Fibroblast of lung (primary cell): ENCODE measurements around the gene CBX6. TPM values are rescaled to one million over a fixed set of nuclear protein-coding genes. Genes with fewer than 3 reads are reported as not detected.

Experiments used
- DNase-seq, 2 donors: peaks; one replicate each; pipeline versions ENCODE4 v3.0.0 to v3.0.0-alpha.2; 2010; ENCODE audit warnings: low read depth in 2 of 2
- H2AFZ ChIP-seq: 2 replicates; pipeline ENCODE4 v1.5.1; 2012; ENCODE audit warnings: low read length, control low read depth, inconsistent platforms
- H3K27ac ChIP-seq: 2 replicates; pipeline ENCODE4 v1.5.1; 2011; ENCODE audit warnings: low read length, control low read depth; ENCODE audit not compliant: insufficient read depth
- H3K27me3 ChIP-seq: 2 replicates; pipeline ENCODE4 v1.5.1; 2011; ENCODE audit warnings: mild to moderate bottlenecking, low read length; ENCODE audit not compliant: control insufficient read depth, insufficient read depth
- H3K36me3 ChIP-seq: 2 replicates; pipeline ENCODE4 v1.5.1; 2011; ENCODE audit warnings: low read length; ENCODE audit not compliant: control insufficient read depth, insufficient read depth
- H3K4me1 ChIP-seq: 2 replicates; pipeline ENCODE4 v1.5.1; 2011; ENCODE audit warnings: low read length; ENCODE audit not compliant: control insufficient read depth, insufficient read depth; ENCODE audit errors: extremely low read depth
- H3K4me2 ChIP-seq: 2 replicates; pipeline ENCODE4 v1.5.1; 2011; ENCODE audit warnings: low read length, control low read depth; ENCODE audit not compliant: insufficient read depth; ENCODE audit errors: extremely low read depth
- H3K4me3 ChIP-seq, 4 experiments: fragments of 200-600 bp in 1 of 4; sonication (generic) in 1 of 4; replicated peaks in 1 of 4; 2 replicates each; pipeline ENCODE4 v1.5.1; 2011 to 2016; ENCODE audit warnings: low read length in 4 of 4, low read depth in 3 of 4, mild to moderate bottlenecking in 3 of 4, control low read depth in 2 of 4, inconsistent platforms in 1 of 4, mixed read lengths in 1 of 4; ENCODE audit not compliant: insufficient read depth in 1 of 4; ENCODE audit errors: control extremely low read depth in 1 of 4
- H3K79me2 ChIP-seq: 2 replicates; pipeline ENCODE4 v1.5.1; 2012; ENCODE audit warnings: mild to moderate bottlenecking, low read length, inconsistent platforms; ENCODE audit not compliant: control insufficient read depth, insufficient read depth
- H3K9ac ChIP-seq: 2 replicates; pipeline ENCODE4 v1.5.1; 2011; ENCODE audit warnings: mild to moderate bottlenecking, low read length, control low read depth; ENCODE audit not compliant: insufficient read depth
- H3K9me3 ChIP-seq: 2 replicates; pipeline ENCODE4 v1.5.1; 2012; ENCODE audit warnings: low read depth, low read length; ENCODE audit not compliant: control insufficient read depth, insufficient read depth
- H4K20me1 ChIP-seq: 2 replicates; pipeline ENCODE4 v1.5.1; 2011; ENCODE audit warnings: low read length; ENCODE audit not compliant: control insufficient read depth, insufficient read depth; ENCODE audit errors: extremely low read depth
- EZH2 ChIP-seq: IDR thresholded peaks from 2 replicates; pipeline ENCODE4 v1.5.1; 2012; ENCODE audit warnings: low read length, control low read depth, mild to moderate bottlenecking; ENCODE audit errors: missing control alignments
- polyA plus RNA-seq, 2 donors: library from polyadenylated mRNA; depleted of rRNA in 1 of 2; stranded (reverse) in 1 of 2; unstranded in 1 of 2; fragments of >200 nt; gene quantifications; 2 replicates each; pipeline ENCODE4 v1.2.1, GENCODE V29; 2011 to 2012; ENCODE audit warnings: missing spikeins in 1 of 2
- total RNA-seq: library from RNA; depleted of rRNA; stranded (reverse); fragments of >200 nt; gene quantifications from 2 replicates; pipeline ENCODE4 v1.2.1, GENCODE V29; 2014
- TF ChIP-seq, protein P1 (sequence below), 2 donors: IDR thresholded peaks in 1 of 2; conservative IDR thresholded peaks in 1 of 2; 1 replicate in 1 of 2; 2 replicates in 1 of 2; pipeline ENCODE4 v1.5.1; 2011 to 2012; ENCODE audit warnings: low read length in 2 of 2, control low read depth in 1 of 2, inconsistent platforms in 1 of 2, low read depth in 1 of 2, mild to moderate bottlenecking in 1 of 2

Gene CBX6
- total and polyA plus RNA-seq, 2 donors (not counting 1 experiment from before 2014, with no cell fraction given): 20.3 to 53.8 TPM

DNA sequence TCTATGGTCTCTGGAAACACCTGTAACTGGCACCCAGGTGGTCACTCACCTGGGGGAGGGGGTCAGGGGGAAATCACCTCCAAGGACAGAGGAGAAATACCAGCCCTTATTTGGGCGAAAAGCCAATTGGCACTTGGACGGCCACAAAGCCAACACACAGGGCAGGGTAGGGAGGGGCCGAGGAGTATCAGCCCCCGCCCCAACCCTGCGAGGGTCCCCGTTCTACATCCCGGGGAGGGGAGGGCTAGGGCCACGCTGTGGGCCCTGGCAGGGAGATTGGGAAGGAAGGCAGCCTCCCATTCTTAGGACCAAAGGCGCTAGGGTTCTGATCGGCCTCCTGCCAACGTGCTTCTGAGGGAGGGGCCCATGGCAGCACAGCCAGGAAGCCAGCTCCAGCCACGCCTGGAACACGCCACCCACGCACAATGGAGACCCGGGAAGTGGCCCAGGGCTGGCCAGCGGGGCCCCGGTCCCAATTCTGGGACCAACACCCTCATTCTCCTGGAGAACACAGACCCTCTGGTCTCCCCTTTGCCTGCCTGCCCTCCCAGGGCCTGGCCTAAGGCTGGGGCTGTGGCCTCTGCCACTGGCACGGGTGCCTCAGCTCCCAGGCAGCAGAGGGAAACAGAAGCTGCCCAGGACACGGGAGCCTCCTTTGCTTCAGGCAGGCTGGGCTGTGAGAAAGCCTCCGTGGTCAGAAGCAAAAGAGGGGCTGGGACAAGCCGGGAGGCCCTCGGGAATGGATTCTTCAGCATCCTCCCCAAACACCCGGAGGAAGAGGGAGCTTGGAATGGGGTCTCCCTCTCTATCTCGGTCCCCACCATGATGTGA, 7.4 kb downstream of the CBX6 start:
- peaks cover under 1% of the 10 kb centered on the region for H3K79me2 ChIP-seq
- no peak overlapping the region for H3K4me3 ChIP-seq
- H3K4me2 ChIP-seq: no peak overlapping the region
- no peak overlapping the region for H2AFZ ChIP-seq
- H3K27me3 ChIP-seq: no peaks in the 10 kb centered on the region
- peaks cover 15% of the 10 kb centered on the region for H3K36me3 ChIP-seq
- no peaks in the 10 kb centered on the region for H3K4me1 ChIP-seq
- H3K9me3 ChIP-seq: no peaks in the 10 kb centered on the region
- DNase-seq: peak in 1 of 2 donors; percentile 40
- H3K27ac ChIP-seq: no peak overlapping the region
- TF ChIP-seq, protein P1, sequence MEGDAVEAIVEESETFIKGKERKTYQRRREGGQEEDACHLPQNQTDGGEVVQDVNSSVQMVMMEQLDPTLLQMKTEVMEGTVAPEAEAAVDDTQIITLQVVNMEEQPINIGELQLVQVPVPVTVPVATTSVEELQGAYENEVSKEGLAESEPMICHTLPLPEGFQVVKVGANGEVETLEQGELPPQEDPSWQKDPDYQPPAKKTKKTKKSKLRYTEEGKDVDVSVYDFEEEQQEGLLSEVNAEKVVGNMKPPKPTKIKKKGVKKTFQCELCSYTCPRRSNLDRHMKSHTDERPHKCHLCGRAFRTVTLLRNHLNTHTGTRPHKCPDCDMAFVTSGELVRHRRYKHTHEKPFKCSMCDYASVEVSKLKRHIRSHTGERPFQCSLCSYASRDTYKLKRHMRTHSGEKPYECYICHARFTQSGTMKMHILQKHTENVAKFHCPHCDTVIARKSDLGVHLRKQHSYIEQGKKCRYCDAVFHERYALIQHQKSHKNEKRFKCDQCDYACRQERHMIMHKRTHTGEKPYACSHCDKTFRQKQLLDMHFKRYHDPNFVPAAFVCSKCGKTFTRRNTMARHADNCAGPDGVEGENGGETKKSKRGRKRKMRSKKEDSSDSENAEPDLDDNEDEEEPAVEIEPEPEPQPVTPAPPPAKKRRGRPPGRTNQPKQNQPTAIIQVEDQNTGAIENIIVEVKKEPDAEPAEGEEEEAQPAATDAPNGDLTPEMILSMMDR (conservative IDR thresholded peaks at IDR 0.05 in 1 of 2, IDR thresholded peaks at IDR 0.05 in 1 of 2; ENCODE audit: low read depth in 1 of 2, low read length in 2 of 2): no peak
- no peak for TF ChIP-seq EZH2
- H4K20me1 ChIP-seq: no peaks in the 10 kb centered on the region
- no peak overlapping the region for H3K9ac ChIP-seq

DNA sequence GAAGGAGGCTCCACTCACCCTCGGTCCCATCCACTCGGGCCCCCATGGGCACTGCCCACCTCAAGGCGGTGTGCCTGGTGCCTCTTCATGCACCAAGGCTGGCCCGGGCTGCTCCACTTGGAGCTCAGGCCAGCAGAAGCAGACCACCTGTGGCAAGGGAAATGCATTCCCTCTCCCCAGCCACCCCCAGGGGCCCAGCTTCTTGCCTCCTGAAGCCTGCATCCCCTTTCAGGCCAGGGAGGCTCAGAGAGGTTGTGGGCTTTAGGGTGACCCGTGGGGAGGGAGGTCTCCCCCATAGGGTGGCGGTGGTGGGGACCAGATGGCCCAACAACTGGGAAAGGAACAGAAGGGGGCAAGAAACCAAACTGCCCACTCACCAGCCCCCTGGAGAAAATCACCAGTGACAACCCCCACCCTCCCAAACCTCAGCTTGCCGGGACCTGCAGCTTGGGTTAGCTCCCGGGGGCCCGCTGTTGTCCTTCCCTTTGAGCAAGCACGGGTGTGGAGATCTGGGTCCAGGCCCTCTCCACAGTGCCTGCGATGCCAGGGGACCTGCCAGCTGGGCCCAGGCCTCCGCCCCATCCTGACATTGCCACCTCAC, 8.4 kb downstream of the CBX6 start:
- peaks cover 15% of the 10 kb centered on the region for H3K36me3 ChIP-seq
- H3K4me2 ChIP-seq: no peak overlapping the region
- H2AFZ ChIP-seq: no peak overlapping the region
- TF ChIP-seq, protein P1 (conservative IDR thresholded peaks at IDR 0.05 in 1 of 2, IDR thresholded peaks at IDR 0.05 in 1 of 2; ENCODE audit: low read depth in 1 of 2, low read length in 2 of 2): no peak
- TF ChIP-seq EZH2: no peak
- H3K4me3 ChIP-seq: no peak overlapping the region
- no peaks in the 10 kb centered on the region for H3K27me3 ChIP-seq
- no peak overlapping the region for H3K9ac ChIP-seq
- no peak for DNase-seq
- no peaks in the 10 kb centered on the region for H3K79me2 ChIP-seq
- H4K20me1 ChIP-seq: no peaks in the 10 kb centered on the region
- H3K4me1 ChIP-seq: no peaks in the 10 kb centered on the region
- H3K9me3 ChIP-seq: no peaks in the 10 kb centered on the region
- H3K27ac ChIP-seq: no peak overlapping the region

DNA sequence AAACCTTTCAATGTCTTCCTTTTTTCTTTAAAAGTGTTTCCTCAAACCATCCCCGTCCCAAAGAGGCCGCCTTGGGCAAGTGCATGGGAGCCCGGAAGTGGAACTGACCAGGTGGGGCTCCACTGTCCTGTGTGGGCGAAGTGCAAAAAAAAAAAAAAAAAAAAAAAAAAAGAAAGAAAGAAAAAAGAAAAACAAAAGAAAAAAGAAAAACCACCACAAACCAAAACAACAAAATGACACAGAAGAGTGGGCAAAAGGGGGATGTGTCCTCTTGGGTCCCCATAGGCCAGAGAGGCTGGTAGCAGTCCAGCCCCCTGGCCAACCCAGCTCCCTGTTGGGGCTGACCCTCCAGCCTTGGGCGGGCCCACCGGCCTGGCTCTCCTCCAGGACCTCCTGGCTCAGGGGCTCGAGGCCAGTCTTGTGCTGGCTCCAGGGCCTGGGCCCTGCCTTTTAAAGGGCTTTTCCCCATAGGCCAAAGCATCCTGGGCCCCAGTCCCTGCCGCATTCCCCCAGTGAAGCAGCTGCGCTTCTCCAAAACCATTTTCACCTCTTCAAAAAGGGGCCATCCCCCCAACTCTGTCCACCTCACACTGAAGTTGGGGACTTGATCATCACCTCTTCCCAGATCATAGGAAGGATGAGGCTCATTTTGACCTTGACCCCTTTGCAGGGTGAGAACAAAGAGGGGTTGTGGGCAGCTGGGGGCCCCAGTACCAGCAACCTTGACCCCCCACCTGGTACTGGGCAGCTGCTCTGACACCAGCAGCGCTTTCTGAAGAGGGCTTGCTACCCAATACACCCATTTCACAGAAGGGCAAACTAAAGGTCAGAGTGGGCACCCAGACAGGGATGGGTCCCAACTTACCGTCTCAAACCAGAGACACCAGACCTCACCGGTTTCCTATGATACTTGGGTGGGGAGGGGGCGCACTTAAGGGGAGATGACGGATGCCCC, 9.4 kb downstream of the CBX6 start:
- Histone ChIP-seq H3K27me3 (no peaks in the 10 kb centered on the region), H3K36me3 (peaks cover 10% of the 10 kb centered on the region), H3K27ac (no peak overlapping the region), H3K9ac (no peak overlapping the region), H2AFZ (no peak overlapping the region), H3K9me3 (no peaks in the 10 kb centered on the region), H4K20me1 (no peaks in the 10 kb centered on the region), H3K4me2 (no peak overlapping the region), H3K4me1 (no peaks in the 10 kb centered on the region), H3K4me3 (no peak overlapping the region), H3K79me2 (no peaks in the 10 kb centered on the region)
- TF ChIP-seq EZH2: no peak
- TF ChIP-seq, protein P1 (conservative IDR thresholded peaks at IDR 0.05 in 1 of 2, IDR thresholded peaks at IDR 0.05 in 1 of 2; ENCODE audit: low read depth in 1 of 2, low read length in 2 of 2): no peak
- peak; percentile 36 to 50 for DNase-seq
